HL-60 (cell line): Measurements from ENCODE around the gene FGF1.

Source experiments
- CTCF ChIP-seq: IDR thresholded peaks from one replicate; pipeline ENCODE4 v1.5.1; 2011; ENCODE audit warnings: low read length, control low read depth, inconsistent platforms; ENCODE audit not compliant: insufficient read depth
- GABPA ChIP-seq: IDR thresholded peaks from 2 replicates; pipeline ENCODE4 v1.6.1; 2012; ENCODE audit warnings: low read depth
- POLR2AphosphoS5 ChIP-seq: IDR thresholded peaks from 2 replicates; pipeline ENCODE4 v1.6.1; 2012; ENCODE audit warnings: low read depth
- REST ChIP-seq: IDR thresholded peaks from 2 replicates; pipeline ENCODE4 v1.6.1; 2012; ENCODE audit warnings: low read depth; ENCODE audit not compliant: insufficient replicate concordance
- SPI1 ChIP-seq: IDR thresholded peaks from 2 replicates; pipeline ENCODE4 v1.6.1; 2012; ENCODE audit warnings: low read depth, mild to moderate bottlenecking, borderline replicate concordance

- no peak for TF ChIP-seq CTCF
- TF ChIP-seq POLR2AphosphoS5, result no peak
- TF ChIP-seq REST, result no peak
- no peak for TF ChIP-seq GABPA
- no peak for TF ChIP-seq SPI1
Measured at GRCh38 chr5:142692321-142692894, 6.5 kb upstream of the FGF1 start.
